Endothelial cell (in vitro differentiated cells): Measurements from ENCODE around the gene PDE6A. TPM values are rescaled to one million over a fixed set of nuclear protein-coding genes. Genes with fewer than 3 reads are reported as not detected.

Source experiments
- DNase-seq: peaks from one replicate; pipeline ENCODE4 v3.0.0; 2021; ENCODE audit warnings: low spot score
- H3K27ac Mint-ChIP-seq: one replicate; pipeline ENCODE4 v1.8.0; 2021; ENCODE audit warnings: mixed read lengths, inconsistent platforms; ENCODE audit not compliant: unreplicated experiment
- H3K27me3 Mint-ChIP-seq: one replicate; pipeline ENCODE4 v1.8.0; 2021; ENCODE audit warnings: mild to moderate bottlenecking, moderate library complexity, mixed read lengths, inconsistent platforms; ENCODE audit not compliant: unreplicated experiment
- H3K36me3 Mint-ChIP-seq: one replicate; pipeline ENCODE4 v1.8.0; 2021; ENCODE audit warnings: mild to moderate bottlenecking, low read depth, mixed read lengths, inconsistent platforms; ENCODE audit not compliant: unreplicated experiment
- H3K4me1 Mint-ChIP-seq: one replicate; pipeline ENCODE4 v1.8.0; 2021; ENCODE audit warnings: mild to moderate bottlenecking, mixed read lengths, inconsistent platforms; ENCODE audit not compliant: unreplicated experiment
- H3K4me3 Mint-ChIP-seq: one replicate; pipeline ENCODE4 v1.8.0; 2021; ENCODE audit warnings: mild to moderate bottlenecking, mixed read lengths, inconsistent platforms; ENCODE audit not compliant: unreplicated experiment
- H3K9me3 Mint-ChIP-seq: one replicate; pipeline ENCODE4 v1.8.0; 2021; ENCODE audit warnings: mixed read lengths, inconsistent platforms; ENCODE audit not compliant: unreplicated experiment
- CTCF ChIP-seq: fragments of 200-600 bp; sonication (generic); IDR thresholded peaks from one replicate; pipeline ENCODE4 v1.5.0; 2021; ENCODE audit warnings: antibody characterized with exemption; ENCODE audit not compliant: unreplicated experiment
- total RNA-seq: library from RNA; stranded (reverse); fragmentation: NEBNext Ultra II Directional; extraction: Animal tissue kit (Norgen Biotek cat#: 25700); gene quantifications from one replicate; pipeline ENCODE4 v1.2.1, GENCODE V29; 2021; ENCODE audit not compliant: unreplicated experiment

The PDE6A gene
- total RNA-seq, 1 donor from 2014 or later, result not detected

GRCh38 chr5:149830579-149830978, 114.0 kb downstream of the PDE6A start:
- no peak for DNase-seq
- H3K4me3 Mint-ChIP-seq, result no peak overlapping the region

GRCh38 chr5:149829954-149830353, 114.6 kb downstream of the PDE6A start:
- Mint-ChIP-seq H3K27ac (no peak overlapping the region), H3K36me3 (peaks cover 4% of the 10 kb centered on the region), H3K4me1 (peaks cover 17% of the 10 kb centered on the region), H3K9me3 (no peaks in the 10 kb centered on the region), H3K4me3 (no peak overlapping the region), H3K27me3 (peaks cover 8% of the 10 kb centered on the region)
- no peak for TF ChIP-seq CTCF
- no peak for DNase-seq

More at GRCh38 chr5:149830579-149830978, 114.0 kb downstream of the PDE6A start:
- no peak for TF ChIP-seq CTCF
- H3K27me3 Mint-ChIP-seq, result peaks cover 7% of the 10 kb centered on the region
- H3K27ac Mint-ChIP-seq, result no peak overlapping the region
- no peaks in the 10 kb centered on the region for H3K9me3 Mint-ChIP-seq
- peaks cover 17% of the 10 kb centered on the region for H3K4me1 Mint-ChIP-seq
- H3K36me3 Mint-ChIP-seq, result peaks cover 8% of the 10 kb centered on the region

- Mint-ChIP-seq H3K36me3 (no peaks in the 10 kb centered on the region), H3K9me3 (no peaks in the 10 kb centered on the region), H3K27ac (peak overlapping the region; percentile 63), H3K4me1 (peaks cover 29% of the 10 kb centered on the region), H3K27me3 (peaks cover 8% of the 10 kb centered on the region), H3K4me3 (no peak overlapping the region)
- DNase-seq, result peak; percentile 91
- peak; percentile 91 for TF ChIP-seq CTCF
These were observed 116.2 kb downstream of the PDE6A start for GRCh38 chr5:149828161-149829011.

- Mint-ChIP-seq H3K9me3 (no peaks in the 10 kb centered on the region), H3K4me1 (peaks cover 32% of the 10 kb centered on the region), H3K36me3 (no peaks in the 10 kb centered on the region), H3K27me3 (peaks cover 8% of the 10 kb centered on the region), H3K27ac (no peak overlapping the region), H3K4me3 (no peak overlapping the region)
- DNase-seq, result no peak
- no peak for TF ChIP-seq CTCF
These were observed 117.0 kb downstream of the PDE6A start for GRCh38 chr5:149827546-149827945.

- no peak overlapping the region for H3K27ac Mint-ChIP-seq
- no peak for TF ChIP-seq CTCF
These were observed 117.5 kb downstream of the PDE6A start for GRCh38 chr5:149827086-149827485.

More at GRCh38 chr5:149827086-149827485, 117.5 kb downstream of the PDE6A start:
- no peaks in the 10 kb centered on the region for H3K9me3 Mint-ChIP-seq
- no peaks in the 10 kb centered on the region for H3K36me3 Mint-ChIP-seq
- H3K27me3 Mint-ChIP-seq, result peaks cover 8% of the 10 kb centered on the region
- H3K4me3 Mint-ChIP-seq, result no peak overlapping the region
- DNase-seq, result no peak
- peaks cover 36% of the 10 kb centered on the region for H3K4me1 Mint-ChIP-seq
